Nucleus accumbens (tissue), 56 donors: ENCODE measurements around the gene PLCB1.
A peak's percentile ranks its signal among the peaks of the same experiment; 100 is the strongest.
"Not testable (repeated sequence)": the region's sequence is repeated elsewhere in the genome, so short reads cannot be mapped to it uniquely, and the experiment has no call there.

Experiments used
- DNase-seq, 56 donors: peaks; one replicate each; lab custom pipeline; 2025; lab: John Stamatoyannopoulos, UW

The PLCB1 gene

GRCh38 chr20:8627340-8628004 lies 495.4 kb downstream of the PLCB1 start:
- DNase-seq, result no peak

GRCh38 chr20:8631271-8631670 lies 499.2 kb downstream of the PLCB1 start:
- no peak for DNase-seq

- DNase-seq, result no peak
Observed at GRCh38 chr20:8633366-8633765, 501.3 kb downstream of the PLCB1 start.

- no peak for DNase-seq
Observed at GRCh38 chr20:8635048-8635572, 503.0 kb downstream of the PLCB1 start.

- DNase-seq, result no peak
Observed at GRCh38 chr20:8635837-8636236, 503.8 kb downstream of the PLCB1 start.

GRCh38 chr20:8639112-8639778 lies 507.2 kb downstream of the PLCB1 start:
- DNase-seq, result no peak

GRCh38 chr20:8640461-8640860 lies 508.4 kb downstream of the PLCB1 start:
- DNase-seq, result no peak

GRCh38 chr20:8642247-8642646 lies 510.2 kb downstream of the PLCB1 start:
- DNase-seq, result peak in 11 of 56 donors; percentile 4 to 44 (median 15)

GRCh38 chr20:8644468-8644867 lies 512.4 kb downstream of the PLCB1 start:
- not testable (repeated sequence) for DNase-seq

GRCh38 chr20:8645326-8645725 lies 513.3 kb downstream of the PLCB1 start:
- no peak for DNase-seq

- no peak for DNase-seq
Observed at GRCh38 chr20:8646033-8646441, 514.0 kb downstream of the PLCB1 start.

GRCh38 chr20:8646716-8647115 lies 514.6 kb downstream of the PLCB1 start:
- no peak for DNase-seq

- DNase-seq, result peak in 11 of 56 donors; percentile 1 to 31 (median 9)
Observed at GRCh38 chr20:8647961-8648441, 515.9 kb downstream of the PLCB1 start.

- no peak for DNase-seq
Observed at GRCh38 chr20:8648466-8648865, 516.4 kb downstream of the PLCB1 start.

GRCh38 chr20:8652396-8652795 lies 520.3 kb downstream of the PLCB1 start:
- no peak for DNase-seq

- DNase-seq, result no peak
Observed at GRCh38 chr20:8654486-8654885, 522.4 kb downstream of the PLCB1 start.

GRCh38 chr20:8656335-8656734 lies 524.3 kb downstream of the PLCB1 start:
- DNase-seq, result no peak

- DNase-seq, result no peak
Observed at GRCh38 chr20:8657664-8658063, 525.6 kb downstream of the PLCB1 start.

- no peak for DNase-seq
Observed at GRCh38 chr20:8658103-8658502, 526.0 kb downstream of the PLCB1 start.

GRCh38 chr20:8661229-8661952 lies 529.3 kb downstream of the PLCB1 start:
- DNase-seq, result no peak

GRCh38 chr20:8662433-8662954 lies 530.4 kb downstream of the PLCB1 start:
- DNase-seq, result no peak
